Kidney capillary endothelial cell (primary cell): ENCODE results near the gene LTBP4.

Experiments
- DNase-seq: peaks from one replicate; pipeline ENCODE4 v3.0.0-alpha.2; 2018; ENCODE audit warnings: low spot score

Gene LTBP4

DNA sequence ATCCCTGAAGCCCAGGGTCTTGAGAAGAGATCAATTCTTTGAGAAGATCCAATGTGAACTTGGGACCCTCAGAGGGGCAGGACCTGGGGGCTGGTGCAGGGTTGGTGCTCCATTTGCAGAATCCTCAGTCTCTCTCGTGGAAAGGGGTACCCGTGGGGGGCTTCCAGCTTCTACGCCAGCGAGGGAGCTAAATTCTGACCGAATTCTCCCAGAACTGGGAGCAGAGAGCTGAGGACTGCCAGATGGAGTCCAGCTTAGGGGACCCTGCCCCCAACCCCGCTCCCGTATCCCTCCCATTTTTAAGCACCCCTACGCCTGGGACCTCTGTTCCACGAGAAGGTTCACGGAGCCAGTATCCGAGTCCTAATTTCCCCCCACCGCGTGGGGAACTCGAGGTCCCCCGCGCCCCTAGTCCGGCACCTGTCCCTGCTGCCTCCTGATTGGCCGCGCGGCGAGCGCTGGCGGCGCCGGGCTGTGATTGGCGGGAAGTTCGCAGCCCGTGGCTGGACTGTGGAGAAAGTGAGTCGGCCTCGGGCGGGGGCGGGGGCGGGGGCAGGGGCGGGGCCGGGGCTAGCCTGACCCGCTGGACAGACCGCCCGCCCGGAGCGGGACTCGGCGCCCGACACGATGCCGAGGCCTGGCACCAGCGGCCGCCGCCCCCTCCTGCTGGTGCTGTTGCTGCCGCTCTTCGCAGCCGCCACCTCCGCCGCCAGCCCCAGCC lies 4.4 kb upstream of the LTBP4 start:
- DNase-seq: no peak

DNA sequence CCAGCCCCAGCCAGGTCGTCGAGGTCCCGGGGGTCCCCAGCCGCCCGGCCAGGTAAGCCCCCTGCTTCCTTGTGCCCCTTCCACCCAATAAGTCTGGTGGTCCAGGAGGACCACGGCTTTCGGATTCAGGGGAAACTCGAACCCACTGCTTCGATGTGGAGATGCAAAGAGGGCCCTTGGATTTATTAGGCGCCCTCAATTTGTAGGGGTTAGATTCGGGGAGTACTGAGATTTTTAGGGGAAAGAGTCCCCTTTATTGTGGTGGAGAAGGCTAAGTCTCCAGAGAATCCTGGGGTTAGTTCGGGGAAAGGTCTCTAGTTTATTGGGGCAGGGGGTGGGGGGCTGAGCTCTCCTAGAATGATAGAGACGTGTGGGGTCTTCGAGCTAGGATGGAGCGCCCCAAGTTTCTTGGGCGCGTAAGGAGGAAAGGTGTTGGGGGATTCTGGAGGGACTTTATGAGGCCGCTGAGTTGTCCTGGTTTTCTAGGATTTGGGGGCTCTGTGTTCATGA lies 3.8 kb upstream of the LTBP4 start:
- no peak for DNase-seq

DNA sequence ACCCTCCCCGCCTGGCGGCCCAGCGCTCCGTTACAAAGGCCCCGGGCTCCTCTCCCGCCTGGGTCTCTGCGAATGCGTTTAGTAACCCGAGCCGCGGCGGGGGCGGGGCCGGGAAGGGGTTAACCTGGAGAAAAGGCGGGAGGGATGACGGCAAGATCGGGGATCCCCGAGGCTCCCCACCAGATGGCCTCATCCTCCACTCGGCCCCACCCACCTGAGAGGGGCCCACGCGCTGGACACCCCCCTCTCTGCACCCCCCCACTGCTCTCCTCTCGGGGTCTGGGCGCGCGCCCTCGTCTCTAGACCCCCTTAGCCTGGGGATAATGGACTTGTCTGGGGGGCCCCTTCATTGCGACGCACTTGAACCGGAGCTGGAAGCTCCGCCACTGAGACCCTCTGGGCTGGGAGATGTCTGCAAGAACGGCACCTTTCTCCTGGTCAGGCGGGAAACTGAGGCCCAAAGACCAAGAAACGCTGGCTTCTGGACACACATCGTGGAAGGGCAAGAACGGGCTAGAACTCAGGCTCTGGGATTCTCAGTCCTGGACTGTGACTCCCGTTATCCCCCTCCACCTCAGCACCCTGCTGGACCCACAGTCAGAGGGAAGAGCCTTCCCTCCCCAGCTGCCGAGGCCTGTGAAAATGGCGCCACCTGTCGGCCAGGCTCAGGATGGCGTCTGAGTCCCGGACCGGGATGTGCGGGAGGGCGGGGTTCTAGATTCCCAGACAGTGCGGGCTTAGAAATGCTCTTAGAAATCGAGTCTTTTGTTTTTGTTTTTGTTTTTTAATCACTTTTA lies 2.9 kb upstream of the LTBP4 start:
- peak; percentile 75 for DNase-seq

DNA sequence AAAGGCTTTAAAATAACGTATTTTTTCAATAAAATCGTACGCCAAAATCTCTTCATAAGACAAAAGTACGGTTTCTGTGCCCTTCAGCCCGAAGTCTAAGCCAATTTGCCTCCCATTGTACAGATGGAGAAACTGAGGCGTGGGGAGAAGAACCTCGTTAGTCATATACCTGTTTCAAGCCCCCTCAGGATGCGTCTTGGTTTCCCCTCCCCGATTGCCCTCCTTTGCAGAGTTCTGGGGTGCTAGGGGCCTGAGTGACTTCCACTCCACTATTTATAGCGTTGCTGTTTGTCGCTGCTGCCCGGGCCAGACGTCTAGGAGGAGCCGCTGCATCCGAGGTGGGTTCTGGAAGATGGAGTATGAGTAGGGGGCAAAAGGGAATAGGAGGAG lies 2.3 kb upstream of the LTBP4 start:
- no peak for DNase-seq

DNA sequence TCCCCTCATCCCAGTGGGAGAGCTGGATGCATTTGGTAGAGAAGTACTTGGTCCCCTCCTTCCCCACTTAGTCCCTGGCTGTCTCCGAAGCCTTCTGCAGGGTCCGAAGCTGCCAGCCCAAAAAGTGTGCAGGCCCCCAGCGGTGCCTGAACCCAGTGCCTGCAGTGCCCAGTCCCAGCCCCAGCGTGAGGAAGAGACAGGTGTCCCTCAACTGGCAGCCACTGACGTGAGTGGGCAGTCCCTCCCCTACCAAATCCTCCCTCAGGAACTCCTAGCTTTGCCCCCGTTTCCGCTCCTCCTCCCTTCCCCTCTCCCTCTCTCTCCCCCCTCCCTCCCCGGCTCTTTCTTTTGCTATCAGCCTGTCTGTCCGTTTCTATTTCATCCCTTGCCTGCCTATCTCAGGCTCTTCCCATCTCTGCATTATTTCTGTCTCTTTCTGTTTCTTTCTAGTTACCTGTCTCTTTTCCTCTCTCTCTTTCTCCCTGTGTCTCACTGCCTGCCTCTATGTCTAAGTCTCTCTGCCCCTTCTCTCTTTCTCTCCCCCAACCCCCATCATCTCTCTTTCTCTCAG lies 1.8 kb upstream of the LTBP4 start:
- DNase-seq: no peak

DNA sequence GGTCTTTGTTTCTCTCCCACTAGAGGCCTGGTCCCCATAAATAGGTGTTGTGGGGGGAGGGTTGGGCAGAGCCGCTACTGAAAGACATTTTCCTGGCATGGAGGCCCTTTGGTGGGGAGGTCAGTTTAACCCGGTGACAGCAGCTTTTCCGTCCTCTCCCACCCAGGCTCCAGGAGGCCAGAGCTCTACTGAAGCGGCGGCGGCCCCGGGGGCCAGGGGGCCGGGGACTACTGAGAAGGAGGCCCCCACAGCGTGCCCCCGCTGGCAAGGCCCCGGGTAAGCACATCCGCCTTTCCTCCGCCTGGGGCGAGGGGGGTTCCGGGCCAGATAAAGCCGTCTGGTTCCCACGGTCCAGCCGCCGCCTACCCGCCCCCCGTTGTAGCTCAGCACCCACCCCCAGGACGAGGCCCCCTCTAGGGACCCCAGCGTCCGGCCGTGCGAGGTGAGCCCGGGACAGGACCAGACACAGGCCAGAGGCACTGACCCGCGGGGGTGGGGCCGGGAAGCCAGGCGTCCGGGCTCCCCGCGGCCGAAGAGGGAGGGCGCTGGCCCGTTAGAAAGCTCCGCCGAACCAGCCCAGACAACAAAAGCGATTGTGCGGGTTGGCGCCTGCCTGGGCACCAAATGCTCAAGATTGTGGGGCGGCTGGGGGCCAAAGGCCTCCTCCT lies 1.1 kb upstream of the LTBP4 start:
- DNase-seq: no peak

DNA sequence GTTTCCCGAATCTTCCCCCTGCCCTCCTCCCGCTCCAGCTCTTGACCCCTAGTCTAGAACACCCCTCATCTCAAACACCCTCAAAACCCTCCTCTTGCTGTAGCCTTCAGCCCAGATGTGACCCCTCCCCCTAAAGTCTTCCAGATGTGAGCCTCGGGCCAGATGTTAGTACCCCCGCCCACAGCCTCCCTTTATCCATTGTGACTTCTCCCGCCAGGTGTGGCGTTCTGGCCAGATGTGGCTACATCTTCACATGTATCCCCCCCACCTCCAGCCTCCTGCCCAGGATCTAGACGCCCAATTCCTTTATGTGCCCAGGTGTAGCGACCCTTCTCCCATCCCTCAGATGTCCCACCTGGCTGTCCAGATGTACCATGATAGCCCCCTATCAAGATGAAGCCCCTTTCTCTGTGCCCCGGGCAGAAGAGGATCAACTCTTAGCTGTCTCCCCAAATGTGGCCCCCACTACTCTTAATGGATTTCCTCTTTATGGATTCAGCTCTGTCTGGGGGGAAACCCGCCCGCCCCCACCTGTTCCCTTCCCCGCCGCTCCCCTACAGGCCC lies 517 bp upstream of the LTBP4 start:
- no peak for DNase-seq

DNA sequence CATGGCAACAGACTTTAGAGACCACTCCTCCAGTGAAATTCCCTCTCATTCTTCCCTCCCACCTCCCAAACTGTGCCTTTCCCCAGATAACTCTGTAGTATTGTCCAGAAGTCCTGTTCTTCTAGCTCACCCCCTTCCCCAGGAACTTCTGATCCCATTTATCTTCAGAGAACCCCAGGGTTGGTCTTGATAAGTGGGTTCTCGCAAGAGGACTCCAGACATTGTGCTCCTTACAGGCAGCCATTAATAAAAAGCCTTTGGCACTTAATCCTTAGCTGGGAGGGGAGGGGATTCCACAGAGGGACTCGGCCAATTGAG lies 1.9 kb downstream of the LTBP4 start:
- no peak for DNase-seq

DNA sequence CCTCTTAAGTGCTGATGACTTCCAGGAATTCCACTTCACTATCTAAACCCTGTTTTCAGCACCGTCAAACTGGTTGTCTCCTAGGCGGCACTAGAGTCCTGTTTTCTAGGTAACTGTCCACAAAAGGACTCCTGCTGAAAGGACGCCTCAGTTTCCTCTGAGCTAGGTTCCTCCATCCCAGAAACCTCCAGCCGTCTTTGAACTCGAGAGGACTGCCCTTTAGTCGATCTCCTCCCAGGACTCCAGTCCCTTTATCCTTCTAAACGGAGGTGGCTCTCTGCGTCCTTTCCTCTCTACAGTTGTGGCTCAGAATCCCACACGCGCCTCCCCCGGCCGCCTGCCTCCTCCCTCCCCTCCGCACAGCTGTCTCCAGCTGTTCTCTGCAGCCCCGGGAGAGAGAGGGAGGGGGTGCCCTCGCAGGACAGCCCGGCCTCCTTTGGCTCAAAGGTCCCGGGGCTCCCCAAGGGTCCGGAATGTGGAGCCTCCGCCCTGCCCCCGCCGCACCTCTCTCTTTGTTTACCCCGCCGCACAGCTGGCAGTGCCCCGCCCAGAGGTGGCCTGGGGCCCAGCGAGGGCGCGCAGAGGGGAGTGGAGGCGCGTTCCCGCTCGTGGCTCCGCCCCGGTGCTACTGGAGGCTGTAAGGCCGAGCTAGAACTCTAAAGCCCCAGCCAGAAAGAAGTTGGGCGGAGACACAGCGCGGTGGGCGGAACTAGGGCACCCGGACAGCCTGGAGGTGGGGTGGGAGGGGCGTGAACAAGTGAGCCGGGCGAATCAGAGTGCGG lies 2.4 kb downstream of the LTBP4 start:
- DNase-seq: peak; percentile 84

DNA sequence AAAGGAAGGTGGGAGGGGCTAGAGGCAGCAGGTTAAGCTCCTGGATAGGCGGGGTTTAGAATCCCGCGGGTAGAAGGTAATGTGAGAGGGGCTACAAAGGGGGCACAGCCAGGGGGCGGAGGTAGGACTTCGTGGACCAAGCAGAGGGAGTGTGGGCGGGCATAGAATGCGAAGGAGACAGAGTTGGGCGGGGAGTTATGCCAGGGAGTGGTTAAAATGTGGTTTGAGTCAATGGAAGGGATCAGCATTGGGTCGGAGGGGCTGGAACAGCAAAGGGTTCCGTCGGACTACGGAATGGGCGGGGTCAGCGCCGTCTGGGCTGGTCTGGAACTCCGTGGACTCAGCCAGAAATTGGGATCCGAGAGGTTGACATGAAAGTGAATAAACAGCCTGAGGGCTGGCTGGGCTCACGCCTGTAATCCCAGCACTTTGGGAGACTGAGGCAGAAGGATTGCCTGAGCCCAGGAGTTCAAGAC lies 3.0 kb downstream of the LTBP4 start:
- DNase-seq: no peak

DNA sequence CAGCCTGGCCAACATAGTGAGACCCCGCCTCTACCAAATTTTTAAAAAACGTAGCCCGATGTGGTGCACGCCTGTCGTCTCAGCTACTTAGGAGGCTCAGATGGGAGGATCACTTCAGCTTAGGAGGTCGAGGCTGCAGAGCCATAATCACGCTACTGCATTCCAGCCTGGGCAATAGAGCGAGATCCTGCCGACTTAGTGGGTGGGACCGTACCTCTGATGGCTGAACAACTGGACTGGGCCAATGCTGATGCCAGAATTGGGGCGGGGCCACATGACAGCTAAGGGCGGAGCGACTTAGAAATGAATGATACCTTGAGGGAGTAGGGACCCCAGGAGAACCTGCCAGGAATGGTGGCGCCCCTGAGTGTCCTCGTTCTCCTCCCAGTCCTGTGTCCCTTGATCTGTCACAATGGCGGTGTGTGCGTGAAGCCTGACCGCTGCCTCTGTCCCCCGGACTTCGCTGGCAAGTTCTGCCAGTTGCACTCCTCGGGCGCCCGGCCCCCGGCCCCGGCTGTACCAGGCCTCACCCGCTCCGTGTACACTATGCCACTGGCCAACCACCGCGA lies 3.6 kb downstream of the LTBP4 start:
- no peak for DNase-seq

DNA sequence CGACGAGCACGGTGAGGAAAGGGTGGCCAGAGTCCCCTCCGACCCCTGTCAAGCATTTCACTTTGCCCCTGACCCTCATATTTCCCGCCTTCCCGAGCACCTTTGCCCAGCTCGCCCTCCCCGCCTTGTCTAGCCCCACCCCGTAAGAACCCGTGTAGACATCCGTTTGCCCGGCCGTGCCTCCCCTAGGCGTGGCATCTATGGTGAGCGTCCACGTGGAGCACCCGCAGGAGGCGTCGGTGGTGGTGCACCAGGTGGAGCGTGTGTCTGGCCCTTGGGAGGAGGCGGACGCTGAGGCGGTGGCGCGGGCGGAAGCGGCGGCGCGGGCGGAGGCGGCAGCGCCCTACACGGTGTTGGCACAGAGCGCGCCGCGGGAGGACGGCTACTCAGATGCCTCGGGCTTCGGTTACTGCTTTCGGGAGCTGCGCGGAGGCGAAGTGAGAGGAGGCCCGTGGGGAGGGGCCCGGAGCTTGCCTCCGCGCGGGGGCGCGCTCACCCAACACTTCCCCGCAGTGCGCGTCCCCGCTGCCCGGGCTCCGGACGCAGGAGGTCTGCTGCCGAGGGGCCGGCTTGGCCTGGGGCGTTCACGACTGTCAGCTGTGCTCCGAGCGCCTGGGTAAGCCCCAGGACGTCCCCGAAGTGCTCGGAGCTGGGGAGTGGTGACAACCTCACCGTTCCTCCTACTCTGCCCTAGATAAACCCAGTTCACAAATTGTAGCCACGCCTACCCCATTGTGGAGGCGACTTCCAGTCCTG lies 4.2 kb downstream of the LTBP4 start:
- no peak for DNase-seq

DNA sequence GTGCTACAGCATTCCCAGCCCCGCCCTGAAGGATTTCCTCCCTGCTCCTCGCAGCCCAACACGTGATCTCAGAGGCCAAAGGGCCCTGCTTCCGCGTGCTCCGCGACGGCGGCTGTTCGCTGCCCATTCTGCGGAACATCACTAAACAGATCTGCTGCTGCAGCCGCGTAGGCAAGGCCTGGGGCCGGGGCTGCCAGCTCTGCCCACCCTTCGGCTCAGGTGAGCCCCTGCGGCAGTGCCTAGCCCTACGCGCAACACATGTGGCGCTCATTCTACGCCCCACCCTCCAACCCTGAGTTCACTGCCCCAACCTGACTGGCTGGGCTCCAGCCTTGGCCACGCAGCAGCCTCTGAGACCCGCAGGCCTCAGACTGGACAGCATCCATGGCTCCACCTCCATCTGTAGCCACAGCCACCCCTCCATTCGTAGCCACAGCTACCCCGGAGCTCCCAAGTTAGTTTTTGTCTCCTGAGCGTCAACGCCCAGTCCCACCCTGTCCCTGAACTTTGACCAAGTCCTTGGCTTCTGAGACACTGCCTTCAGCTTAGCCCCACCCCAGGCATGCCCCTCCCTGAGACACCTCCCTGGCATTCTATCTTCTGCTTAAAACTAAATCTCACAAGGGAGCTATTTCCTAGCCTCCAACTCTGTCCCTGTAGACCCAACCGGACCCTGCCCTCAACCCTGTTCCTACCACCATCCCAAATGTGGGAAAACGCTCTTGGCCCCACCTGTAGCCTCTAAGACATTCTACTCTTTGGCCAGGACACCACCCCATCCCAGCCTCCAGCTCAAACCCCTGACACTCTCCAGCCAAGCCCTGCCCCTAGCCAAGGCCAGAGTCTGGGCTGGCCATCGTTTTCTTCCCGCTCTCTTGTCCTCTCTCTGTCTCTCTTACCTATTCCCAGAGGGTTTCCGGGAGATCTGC lies 6.4 kb downstream of the LTBP4 start:
- no peak for DNase-seq

DNA sequence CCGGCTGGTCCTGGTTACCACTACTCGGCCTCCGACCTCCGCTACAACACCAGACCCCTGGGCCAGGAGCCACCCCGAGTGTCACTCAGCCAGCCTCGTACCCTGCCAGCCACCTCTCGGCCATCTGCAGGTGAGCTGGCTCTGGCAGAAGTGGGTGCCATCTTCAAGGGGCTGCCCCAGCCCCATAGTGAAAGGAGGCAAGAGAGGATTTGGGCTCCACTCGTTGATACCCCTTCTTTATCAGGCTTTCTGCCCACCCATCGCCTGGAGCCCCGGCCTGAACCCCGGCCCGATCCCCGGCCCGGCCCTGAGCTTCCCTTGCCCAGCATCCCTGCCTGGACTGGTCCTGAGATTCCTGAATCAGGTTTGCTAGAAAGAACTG lies 7.1 kb downstream of the LTBP4 start:
- DNase-seq: no peak

DNA sequence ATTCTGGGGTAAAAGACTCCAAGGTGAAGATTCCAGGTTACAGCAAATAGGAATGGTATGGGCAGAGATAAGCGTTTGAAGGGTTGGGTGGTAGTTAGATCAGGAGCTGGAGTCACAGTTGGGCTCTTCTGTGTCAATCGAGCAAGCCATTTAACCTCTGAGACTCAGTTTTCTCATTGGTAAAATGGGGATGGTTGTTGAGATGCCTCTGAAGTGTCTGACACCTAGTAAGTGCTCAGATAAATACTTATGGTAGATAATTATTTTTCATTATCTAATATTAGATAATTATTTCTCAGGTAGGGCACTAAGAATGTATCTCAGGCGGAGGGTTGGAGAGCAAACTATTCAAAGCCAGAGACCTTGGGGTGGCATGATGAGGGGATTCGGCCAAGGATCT lies 7.8 kb downstream of the LTBP4 start:
- DNase-seq: no peak

DNA sequence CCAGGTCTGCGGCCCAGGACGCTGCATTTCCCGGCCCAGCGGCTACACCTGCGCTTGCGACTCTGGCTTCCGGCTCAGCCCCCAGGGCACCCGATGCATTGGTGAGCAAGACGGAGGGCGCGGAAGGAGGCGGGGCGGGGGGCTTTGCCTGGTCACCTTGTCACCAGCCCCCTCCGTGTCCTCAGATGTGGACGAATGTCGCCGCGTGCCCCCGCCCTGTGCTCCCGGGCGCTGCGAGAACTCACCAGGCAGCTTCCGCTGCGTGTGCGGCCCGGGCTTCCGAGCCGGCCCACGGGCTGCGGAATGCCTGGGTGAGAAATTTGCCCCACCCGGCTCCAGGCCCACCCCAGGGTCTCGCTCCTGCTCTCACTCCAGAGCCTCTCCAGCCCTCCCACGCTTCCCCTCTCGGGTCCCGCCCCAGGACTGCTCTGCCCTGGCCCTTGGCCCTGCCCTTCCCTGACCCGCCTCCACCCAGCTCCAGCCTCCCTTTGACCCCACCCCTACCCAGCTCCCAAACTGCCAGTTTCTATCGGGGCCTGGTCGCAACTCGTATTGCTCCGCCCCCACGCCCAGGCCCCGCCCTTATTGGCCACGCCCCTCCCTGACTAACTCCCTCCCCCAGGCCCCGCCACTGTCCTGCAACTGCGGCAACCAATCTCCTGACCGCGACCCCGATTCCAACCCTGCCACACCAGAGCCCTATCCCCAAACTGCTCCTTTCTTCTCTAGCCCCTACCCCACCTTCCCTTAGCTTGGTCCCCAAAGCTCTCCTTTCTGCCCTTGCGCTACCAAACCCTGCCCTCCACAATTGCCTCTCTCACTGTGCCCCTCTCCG lies 8.6 kb downstream of the LTBP4 start:
- peak; percentile 82 for DNase-seq

DNA sequence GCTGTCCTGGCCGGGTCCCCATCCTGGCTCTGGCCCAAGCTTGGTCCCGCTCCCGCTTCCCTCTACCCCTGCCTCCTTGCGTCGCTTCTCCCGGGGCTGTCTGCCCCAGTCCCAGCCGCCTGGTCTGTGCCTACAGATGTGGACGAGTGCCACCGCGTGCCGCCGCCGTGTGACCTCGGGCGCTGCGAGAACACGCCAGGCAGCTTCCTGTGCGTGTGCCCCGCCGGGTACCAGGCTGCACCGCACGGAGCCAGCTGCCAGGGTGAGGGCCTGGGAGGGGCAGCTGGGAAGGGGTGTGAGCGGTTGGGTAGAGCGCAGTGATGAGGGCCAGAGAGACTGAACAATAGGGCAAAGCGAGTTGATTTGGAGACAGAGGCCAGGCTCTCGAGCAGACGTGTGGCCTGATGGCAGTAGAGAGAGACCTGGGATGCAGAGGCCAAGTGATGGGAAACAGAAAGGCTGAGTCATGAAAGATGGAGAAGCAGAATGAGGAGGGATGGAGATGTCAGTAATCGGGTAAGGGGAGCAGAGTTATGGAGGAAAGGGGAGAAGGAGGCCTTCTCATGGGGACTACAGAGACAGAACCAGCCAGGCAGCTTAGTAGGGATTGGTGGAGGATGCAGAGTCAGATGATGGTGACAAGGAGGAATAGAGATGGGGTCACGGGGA lies 9.4 kb downstream of the LTBP4 start:
- no peak for DNase-seq

DNA sequence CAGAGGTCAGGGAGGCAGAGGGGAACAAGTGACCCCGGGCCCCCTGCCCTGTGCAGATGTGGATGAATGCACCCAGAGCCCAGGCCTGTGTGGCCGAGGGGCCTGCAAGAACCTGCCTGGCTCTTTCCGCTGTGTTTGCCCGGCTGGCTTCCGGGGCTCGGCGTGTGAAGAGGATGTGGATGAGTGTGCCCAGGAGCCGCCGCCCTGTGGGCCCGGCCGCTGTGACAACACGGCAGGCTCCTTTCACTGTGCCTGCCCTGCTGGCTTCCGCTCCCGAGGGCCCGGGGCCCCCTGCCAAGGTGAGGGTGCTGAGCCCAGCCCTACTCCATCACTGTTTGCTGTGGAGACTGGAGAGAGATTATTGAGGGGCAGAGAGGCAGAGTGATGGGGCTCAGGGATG lies 9.9 kb downstream of the LTBP4 start:
- no peak for DNase-seq
